Endothelial cell (in vitro differentiated cells): ENCODE data around the gene OR10G8. TPM values are rescaled to one million over a fixed set of nuclear protein-coding genes. Genes with fewer than 3 reads are reported as not detected.

ENCODE experiments used
- DNase-seq: peaks from one replicate; pipeline ENCODE4 v3.0.0; 2021; ENCODE audit warnings: low spot score
- H3K27ac Mint-ChIP-seq: one replicate; pipeline ENCODE4 v1.8.0; 2021; ENCODE audit warnings: mixed read lengths, inconsistent platforms; ENCODE audit not compliant: unreplicated experiment
- H3K27me3 Mint-ChIP-seq: one replicate; pipeline ENCODE4 v1.8.0; 2021; ENCODE audit warnings: mild to moderate bottlenecking, moderate library complexity, mixed read lengths, inconsistent platforms; ENCODE audit not compliant: unreplicated experiment
- H3K36me3 Mint-ChIP-seq: one replicate; pipeline ENCODE4 v1.8.0; 2021; ENCODE audit warnings: mild to moderate bottlenecking, low read depth, mixed read lengths, inconsistent platforms; ENCODE audit not compliant: unreplicated experiment
- H3K4me1 Mint-ChIP-seq: one replicate; pipeline ENCODE4 v1.8.0; 2021; ENCODE audit warnings: mild to moderate bottlenecking, mixed read lengths, inconsistent platforms; ENCODE audit not compliant: unreplicated experiment
- H3K4me3 Mint-ChIP-seq: one replicate; pipeline ENCODE4 v1.8.0; 2021; ENCODE audit warnings: mild to moderate bottlenecking, mixed read lengths, inconsistent platforms; ENCODE audit not compliant: unreplicated experiment
- H3K9me3 Mint-ChIP-seq: one replicate; pipeline ENCODE4 v1.8.0; 2021; ENCODE audit warnings: mixed read lengths, inconsistent platforms; ENCODE audit not compliant: unreplicated experiment
- CTCF ChIP-seq: fragments of 200-600 bp; sonication (generic); IDR thresholded peaks from one replicate; pipeline ENCODE4 v1.5.0; 2021; ENCODE audit warnings: antibody characterized with exemption; ENCODE audit not compliant: unreplicated experiment
- total RNA-seq: library from RNA; stranded (reverse); fragmentation: NEBNext Ultra II Directional; extraction: Animal tissue kit (Norgen Biotek cat#: 25700); gene quantifications from one replicate; pipeline ENCODE4 v1.2.1, GENCODE V29; 2021; ENCODE audit not compliant: unreplicated experiment

Gene OR10G8
- total RNA-seq, 1 donor from 2014 or later, result not detected

- Mint-ChIP-seq H3K27me3 (peaks cover 1% of the 10 kb centered on the region), H3K36me3 (no peaks in the 10 kb centered on the region), H3K4me3 (no peak overlapping the region), H3K27ac (no peak overlapping the region), H3K9me3 (no peaks in the 10 kb centered on the region), H3K4me1 (peaks cover 7% of the 10 kb centered on the region)
- DNase-seq, result no peak
- peak; percentile 36 for TF ChIP-seq CTCF
Observed at GRCh38 chr11:124071623-124071948, 45.0 kb downstream of the OR10G8 start.

- no peak overlapping the region for H3K27ac Mint-ChIP-seq
- H3K9me3 Mint-ChIP-seq, result no peaks in the 10 kb centered on the region
- TF ChIP-seq CTCF, result no peak
- H3K4me1 Mint-ChIP-seq, result peaks cover 10% of the 10 kb centered on the region
- H3K27me3 Mint-ChIP-seq, result peaks cover 3% of the 10 kb centered on the region
- H3K36me3 Mint-ChIP-seq, result no peaks in the 10 kb centered on the region
- H3K4me3 Mint-ChIP-seq, result no peak overlapping the region
- DNase-seq, result no peak
Observed at GRCh38 chr11:124072147-124072546, 45.5 kb downstream of the OR10G8 start.

GRCh38 chr11:124074554-124074953 is 48.0 kb downstream of the OR10G8 start:
- H3K4me1 Mint-ChIP-seq, result peaks cover 9% of the 10 kb centered on the region

GRCh38 chr11:124075492-124075840 is 48.9 kb downstream of the OR10G8 start:
- Mint-ChIP-seq H3K27me3 (peaks cover 3% of the 10 kb centered on the region), H3K9me3 (no peaks in the 10 kb centered on the region), H3K36me3 (no peaks in the 10 kb centered on the region), H3K4me1 (peaks cover 8% of the 10 kb centered on the region), H3K4me3 (no peak overlapping the region), H3K27ac (no peak overlapping the region)
- DNase-seq, result no peak
- no peak for TF ChIP-seq CTCF

More at GRCh38 chr11:124074554-124074953, 48.0 kb downstream of the OR10G8 start:
- no peak overlapping the region for H3K27ac Mint-ChIP-seq
- no peaks in the 10 kb centered on the region for H3K9me3 Mint-ChIP-seq
- no peak for DNase-seq
- peaks cover 3% of the 10 kb centered on the region for H3K27me3 Mint-ChIP-seq
- no peak for TF ChIP-seq CTCF
- H3K36me3 Mint-ChIP-seq, result no peaks in the 10 kb centered on the region
- H3K4me3 Mint-ChIP-seq, result no peak overlapping the region

GRCh38 chr11:124075841-124076651 is 49.4 kb downstream of the OR10G8 start:
- H3K4me3 Mint-ChIP-seq, result no peak overlapping the region
- no peaks in the 10 kb centered on the region for H3K9me3 Mint-ChIP-seq

More at GRCh38 chr11:124075841-124076651, 49.4 kb downstream of the OR10G8 start:
- H3K27me3 Mint-ChIP-seq, result peaks cover 3% of the 10 kb centered on the region
- TF ChIP-seq CTCF, result no peak
- no peaks in the 10 kb centered on the region for H3K36me3 Mint-ChIP-seq
- DNase-seq, result no peak
- H3K27ac Mint-ChIP-seq, result peak overlapping the region; percentile 48
- H3K4me1 Mint-ChIP-seq, result peaks cover 8% of the 10 kb centered on the region
